Measurements from ENCODE around the gene NT5C1B.

- no peak for TF ChIP-seq CTCF (conservative IDR thresholded peaks at IDR 0.05; ENCODE audit: low read depth in 2 of 2)
- no peak for TF ChIP-seq JUNB (IDR thresholded peaks at IDR 0.05; ENCODE audit: unreplicated experiment)
- no peak for TF ChIP-seq EZH2phosphoT487 (IDR thresholded peaks at IDR 0.05; ENCODE audit: unreplicated experiment)
- TF ChIP-seq REST (IDR thresholded peaks at IDR 0.05; ENCODE audit: unreplicated experiment), result no peak
- TF ChIP-seq EZH2 (IDR thresholded peaks at IDR 0.05; ENCODE audit: low read depth, unreplicated experiment), result no peak
- no peak for TF ChIP-seq POLR2AphosphoS5 (IDR thresholded peaks at IDR 0.05; ENCODE audit: low read depth)
- TF ChIP-seq ZNF114 (CRISPR knock-in tag; IDR thresholded peaks at IDR 0.05), result no peak
- no peak for TF ChIP-seq CREB1 (CRISPR knock-in tag; IDR thresholded peaks at IDR 0.05; ENCODE audit: low read depth)
- TF ChIP-seq STAT1 (IDR thresholded peaks at IDR 0.05; ENCODE audit: unreplicated experiment), result no peak
Measured at GRCh38 chr2:18612133-18612532, 22.8 kb upstream of the NT5C1B start.
